Osteocyte (in vitro differentiated cells): ENCODE data around the gene A1CF. TPM values are rescaled to one million over a fixed set of nuclear protein-coding genes. Genes with fewer than 3 reads are reported as not detected.
"Not testable (repeated sequence)": the region's sequence is repeated elsewhere in the genome, so short reads cannot be mapped to it uniquely, and the experiment has no call there.

Experiments used
- DNase-seq: peaks from one replicate; pipeline ENCODE4 v3.0.0; 2021; ENCODE audit warnings: mixed read lengths; ENCODE audit not compliant: unreplicated experiment; ENCODE audit errors: extremely low spot score
- H3K27ac Mint-ChIP-seq: one replicate; pipeline ENCODE4 v1.8.0; 2021; ENCODE audit warnings: mild to moderate bottlenecking, mixed read lengths; ENCODE audit not compliant: unreplicated experiment
- H3K27me3 Mint-ChIP-seq: one replicate; pipeline ENCODE4 v1.8.0; 2021; ENCODE audit warnings: mixed read lengths; ENCODE audit not compliant: unreplicated experiment
- H3K36me3 Mint-ChIP-seq: one replicate; pipeline ENCODE4 v1.8.0; 2021; ENCODE audit warnings: mixed read lengths; ENCODE audit not compliant: unreplicated experiment
- H3K4me1 Mint-ChIP-seq: one replicate; pipeline ENCODE4 v1.8.0; 2021; ENCODE audit warnings: mixed read lengths; ENCODE audit not compliant: unreplicated experiment
- H3K4me3 Mint-ChIP-seq: one replicate; pipeline ENCODE4 v1.8.0; 2021; ENCODE audit warnings: mild to moderate bottlenecking, moderate library complexity, mixed read lengths; ENCODE audit not compliant: unreplicated experiment
- H3K9me3 Mint-ChIP-seq: one replicate; pipeline ENCODE4 v1.8.0; 2021; ENCODE audit warnings: mixed read lengths; ENCODE audit not compliant: unreplicated experiment
- CTCF ChIP-seq: fragments of 200-600 bp; sonication (generic); IDR thresholded peaks from 2 replicates; pipeline ENCODE4 v1.5.0; 2021; ENCODE audit warnings: antibody characterized with exemption, mild to moderate bottlenecking, moderate library complexity
- total RNA-seq: library from RNA; stranded (reverse); gene quantifications from 2 replicates; pipeline ENCODE4 v1.2.1, GENCODE V29; 2021

The A1CF gene
- total RNA-seq, 1 donor from 2014 or later = not detected

GRCh38 chr10:50909334-50910014 lies 24.0 kb upstream of the A1CF start:
- Mint-ChIP-seq H3K36me3 (no peaks in the 10 kb centered on the region), H3K27me3 (peaks cover 2% of the 10 kb centered on the region), H3K9me3 (peaks cover 5% of the 10 kb centered on the region), H3K4me3 (no peak overlapping the region), H3K4me1 (no peaks in the 10 kb centered on the region), H3K27ac (no peak overlapping the region)
- TF ChIP-seq CTCF = no peak
- DNase-seq = no peak

GRCh38 chr10:50908366-50908765 lies 22.9 kb upstream of the A1CF start:
- H3K36me3 Mint-ChIP-seq = no peaks in the 10 kb centered on the region
- H3K4me1 Mint-ChIP-seq = no peaks in the 10 kb centered on the region
- H3K27ac Mint-ChIP-seq = no peak overlapping the region
- no peak for TF ChIP-seq CTCF
- no peak overlapping the region for H3K4me3 Mint-ChIP-seq
- H3K27me3 Mint-ChIP-seq = peaks cover 4% of the 10 kb centered on the region
- peaks cover 5% of the 10 kb centered on the region for H3K9me3 Mint-ChIP-seq
- DNase-seq = no peak

GRCh38 chr10:50905797-50906196 lies 20.4 kb upstream of the A1CF start:
- not testable (repeated sequence) for H3K4me3 Mint-ChIP-seq, H3K4me1 Mint-ChIP-seq, H3K36me3 Mint-ChIP-seq, H3K9me3 Mint-ChIP-seq, DNase-seq, H3K27ac Mint-ChIP-seq
- H3K27me3 Mint-ChIP-seq = peaks cover 16% of the 10 kb centered on the region

- H3K36me3 Mint-ChIP-seq = no peaks in the 10 kb centered on the region
- no peak overlapping the region for H3K27ac Mint-ChIP-seq
- no peaks in the 10 kb centered on the region for H3K9me3 Mint-ChIP-seq
- H3K4me1 Mint-ChIP-seq = no peaks in the 10 kb centered on the region
- H3K27me3 Mint-ChIP-seq = peaks cover 43% of the 10 kb centered on the region
- TF ChIP-seq CTCF = no peak
- no peak for DNase-seq
- H3K4me3 Mint-ChIP-seq = no peak overlapping the region
These were observed 11.3 kb upstream of the A1CF start for GRCh38 chr10:50896721-50897120.

- Mint-ChIP-seq H3K36me3 (no peaks in the 10 kb centered on the region), H3K4me1 (no peaks in the 10 kb centered on the region), H3K27me3 (peaks cover 59% of the 10 kb centered on the region), H3K9me3 (no peaks in the 10 kb centered on the region), H3K4me3 (no peak overlapping the region), H3K27ac (no peak overlapping the region)
- no peak for DNase-seq
- TF ChIP-seq CTCF = no peak
These were observed 8.9 kb upstream of the A1CF start for GRCh38 chr10:50894312-50894711.
